HG03159 (cell line): ENCODE results near the gene KCNAB1.
"Not testable (repeated sequence)": the region's sequence is repeated elsewhere in the genome, so short reads cannot be mapped to it uniquely, and the experiment has no call there.

Experiments
- ATAC-seq: cut with Tn5 transposase; IDR thresholded peaks from one replicate; pipeline ENCODE4 v1.9.1; 2021; ENCODE audit warnings: mild to moderate bottlenecking, moderate library complexity; ENCODE audit not compliant: unreplicated experiment

KCNAB1 gene

DNA sequence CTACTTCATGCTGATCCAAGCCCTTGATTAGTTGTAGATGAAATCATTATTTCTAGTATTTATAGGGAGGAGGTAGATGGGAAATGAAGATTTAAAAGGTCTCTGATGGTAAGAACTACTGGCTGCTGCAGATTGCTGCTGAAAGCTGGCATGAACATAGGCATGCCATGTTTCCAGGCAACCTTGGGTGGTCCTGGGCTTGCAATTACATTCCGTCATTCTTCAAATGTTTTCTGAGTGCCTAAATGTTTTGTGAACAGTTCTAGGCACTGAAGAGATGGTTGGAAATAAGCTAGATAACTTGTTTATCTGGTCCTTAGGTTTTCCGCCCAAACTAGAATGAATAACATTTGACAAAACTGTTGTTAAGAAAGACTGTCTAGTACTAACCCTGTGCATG lies 95.8 kb downstream of the KCNAB1 start:
- ATAC-seq, result no peak

DNA sequence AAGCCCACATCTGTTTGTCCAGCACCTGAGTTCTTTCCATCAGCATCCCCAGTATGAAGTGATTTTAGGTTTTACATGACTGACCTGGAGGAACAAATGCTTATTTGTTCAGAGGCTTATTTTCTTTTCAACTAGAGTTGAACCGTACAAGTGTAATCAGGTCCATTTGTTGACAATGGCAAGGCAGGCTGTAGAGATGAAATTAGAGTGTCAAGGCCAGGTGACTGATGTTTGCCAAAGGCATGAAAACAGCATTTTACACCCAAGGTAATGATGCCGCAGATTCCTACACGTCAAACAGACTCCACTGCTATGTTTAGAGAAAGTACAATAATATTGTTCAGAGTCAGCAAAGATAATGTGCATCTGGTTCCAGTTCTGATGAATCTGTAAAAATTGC lies 96.5 kb downstream of the KCNAB1 start:
- ATAC-seq, result no peak

- no peak for ATAC-seq
Observed at GRCh38 chr3:156217674-156218352, 97.4 kb downstream of the KCNAB1 start.

DNA sequence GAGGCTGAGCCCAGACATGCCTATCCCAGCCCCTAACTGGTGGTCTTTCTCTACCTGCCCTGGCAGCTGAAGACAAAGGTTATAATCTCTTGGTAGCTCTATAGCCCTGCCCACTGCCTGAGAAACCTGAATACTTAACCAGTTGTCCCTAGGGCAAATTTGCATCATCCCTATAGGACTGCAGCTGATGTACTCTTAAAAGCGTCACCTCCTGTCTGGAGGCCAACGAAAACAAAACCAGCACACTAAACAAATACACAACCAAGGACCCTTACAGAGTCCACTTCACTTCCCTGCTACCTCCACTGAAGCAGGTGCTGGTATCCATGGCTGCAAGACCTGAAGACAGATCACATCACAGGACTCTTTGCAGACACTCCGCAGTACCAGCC lies 98.0 kb downstream of the KCNAB1 start:
- no peak for ATAC-seq

DNA sequence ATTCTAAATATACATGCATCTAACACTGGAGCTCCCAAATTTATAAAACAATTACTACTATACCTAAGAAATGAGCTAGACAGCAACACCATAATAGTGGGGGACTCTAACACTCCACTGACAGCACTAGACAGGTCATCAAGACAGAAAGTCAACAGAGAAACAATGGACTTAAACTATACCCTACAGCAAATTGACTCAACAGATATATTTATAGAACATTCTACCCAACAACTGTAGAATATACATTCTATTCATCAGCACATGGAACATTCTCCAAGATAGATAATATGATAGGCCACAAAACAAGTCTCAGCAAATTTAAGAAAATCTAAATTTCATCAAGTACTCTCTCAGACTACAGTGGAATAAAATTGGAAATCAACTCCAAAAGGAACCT lies 102.0 kb downstream of the KCNAB1 start:
- ATAC-seq, result not testable (repeated sequence)

DNA sequence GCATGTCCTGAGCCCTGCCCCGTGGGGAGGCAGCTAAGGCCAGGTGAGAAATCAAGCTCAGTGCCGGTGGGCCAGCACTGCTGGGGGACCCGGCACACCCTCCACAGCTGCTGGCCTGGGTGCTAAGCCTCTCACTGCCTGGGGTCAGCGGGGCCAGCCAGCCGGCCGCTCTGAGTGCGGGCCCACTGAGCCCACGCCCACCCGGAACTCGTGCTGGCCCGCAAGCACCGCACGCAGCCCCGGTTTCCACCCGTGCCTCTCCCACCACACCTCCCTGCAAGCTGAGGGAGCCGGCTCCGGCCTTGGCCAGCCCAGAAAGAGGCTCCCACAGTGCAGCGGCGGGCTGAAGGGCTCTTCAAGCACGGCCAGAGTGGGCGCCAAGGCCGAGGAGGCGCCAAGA lies 103.7 kb downstream of the KCNAB1 start:
- ATAC-seq, result not testable (repeated sequence)

DNA sequence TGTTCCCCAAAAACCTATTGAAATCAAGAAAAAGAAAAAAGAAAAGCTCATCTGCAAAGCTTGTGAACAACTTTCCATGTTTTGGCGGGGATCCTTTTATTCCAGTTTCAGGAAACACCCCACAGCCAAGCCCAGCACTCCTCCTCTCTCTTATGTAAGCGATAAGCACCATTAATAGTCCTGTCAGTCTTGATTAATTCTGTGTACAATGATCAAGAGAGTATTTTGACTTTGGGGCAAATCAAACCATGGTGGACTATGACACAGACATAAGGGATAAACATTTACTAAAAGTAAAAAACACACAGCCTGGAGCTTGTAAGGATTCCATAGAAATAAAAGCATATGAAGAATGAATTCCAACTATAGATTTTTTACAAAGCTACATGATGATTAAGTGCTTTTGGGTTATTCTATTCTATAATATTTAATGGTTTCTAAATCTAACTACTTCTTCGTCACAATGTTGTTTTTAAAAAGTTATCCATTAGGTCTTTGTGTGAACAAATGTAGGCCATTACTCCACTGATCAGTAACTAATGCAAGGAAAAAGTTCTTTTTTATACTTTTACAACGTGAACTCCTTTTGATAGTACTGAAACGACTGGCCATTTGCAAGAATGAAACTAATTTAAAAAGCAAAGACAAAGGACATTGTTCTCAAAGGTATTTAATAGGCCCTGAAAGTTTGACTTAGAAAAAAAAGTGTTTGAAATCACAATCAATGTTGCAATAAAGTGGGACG lies 106.5 kb downstream of the KCNAB1 start:
- no peak for ATAC-seq

DNA sequence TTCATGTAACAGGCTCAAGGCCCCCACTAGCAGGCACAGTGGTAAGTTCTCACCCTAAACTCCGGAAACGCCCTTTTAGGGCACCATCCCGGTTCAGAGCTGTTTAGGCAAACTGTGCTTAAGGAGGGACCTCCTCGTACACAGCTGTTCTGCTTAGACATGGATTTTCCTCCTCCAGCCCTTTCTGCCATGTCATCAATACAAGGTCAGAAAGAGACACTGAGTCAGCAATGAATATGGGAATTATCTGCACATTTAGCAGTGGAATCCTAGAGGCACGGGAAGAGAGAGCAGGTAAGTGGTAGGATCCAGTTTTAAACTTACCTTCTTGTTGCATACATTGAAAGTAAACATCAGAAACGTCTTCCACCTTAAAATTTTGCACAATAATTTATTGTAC lies 107.3 kb downstream of the KCNAB1 start:
- ATAC-seq, result no peak

DNA sequence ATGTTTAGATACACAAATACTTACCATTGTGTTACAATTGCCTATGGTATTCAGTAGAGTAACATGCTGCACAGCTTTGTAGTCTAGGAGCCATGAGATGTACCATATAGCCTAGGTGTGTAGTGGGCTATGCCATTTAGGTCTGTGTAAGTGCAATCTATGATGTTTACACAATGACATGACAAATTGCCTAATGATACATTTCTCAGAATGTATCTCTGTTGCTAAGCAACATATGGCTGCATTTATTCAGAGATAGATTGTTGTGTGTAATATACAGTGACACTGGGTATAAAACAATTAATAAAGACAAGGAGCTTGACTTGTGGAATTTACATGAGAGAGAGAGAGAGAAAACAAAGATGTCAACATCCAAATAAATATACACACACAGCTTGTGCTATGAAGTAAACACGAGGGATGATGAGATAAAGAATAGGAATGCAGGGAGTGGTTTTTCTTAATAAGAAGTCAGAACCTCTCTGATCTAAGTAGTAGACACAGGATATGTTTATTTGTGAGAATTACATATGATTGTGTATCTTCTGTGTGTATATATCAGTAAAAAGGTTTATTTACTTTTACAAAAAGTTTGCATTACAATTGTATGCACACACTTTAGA lies 110.0 kb downstream of the KCNAB1 start:
- ATAC-seq, result no peak

DNA sequence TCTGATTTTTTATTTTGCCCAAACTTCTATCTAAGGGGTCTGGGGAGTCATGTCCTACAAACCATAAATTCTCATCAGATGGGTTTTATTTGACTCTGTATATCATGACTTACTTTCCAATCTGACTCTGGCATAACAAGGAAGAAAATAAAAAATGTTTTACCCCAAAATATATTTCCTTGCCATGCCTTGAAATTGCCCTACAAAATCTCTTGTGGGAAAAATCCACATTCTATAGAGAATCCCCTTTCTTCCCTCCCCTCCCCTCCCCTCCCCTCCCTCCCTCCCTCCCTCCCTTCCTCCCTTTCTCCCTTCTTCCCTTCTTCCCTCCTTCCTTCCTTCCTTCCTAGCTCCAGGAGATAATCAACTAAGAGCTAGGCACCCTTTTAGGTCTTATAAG lies 110.8 kb downstream of the KCNAB1 start:
- ATAC-seq, result not testable (repeated sequence)

DNA sequence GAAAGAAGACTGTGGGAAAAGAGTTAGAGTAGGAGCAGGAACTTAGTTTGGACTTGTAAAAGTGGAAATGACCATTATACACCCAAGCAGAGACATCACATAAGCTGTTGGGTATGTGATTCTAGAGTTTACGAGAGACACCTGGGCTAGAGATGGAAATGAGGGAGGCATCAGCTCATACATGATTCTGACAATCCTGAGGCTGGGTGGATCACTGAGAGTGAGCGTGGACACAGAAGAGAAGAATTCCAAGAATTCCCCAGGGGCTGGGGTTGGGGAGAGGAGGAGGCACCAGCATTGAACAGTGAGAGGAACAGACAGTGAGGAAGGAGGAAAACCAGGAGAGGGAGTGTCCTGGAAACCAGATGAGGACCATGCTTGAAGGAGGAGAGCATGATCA lies 113.5 kb downstream of the KCNAB1 start:
- ATAC-seq, result no peak

- no peak for ATAC-seq
Observed at GRCh38 chr3:156236556-156237260, 116.3 kb downstream of the KCNAB1 start.

- no peak for ATAC-seq
Observed at GRCh38 chr3:156240642-156241041, 120.3 kb downstream of the KCNAB1 start.

GRCh38 chr3:156246961-156247725 lies 126.8 kb downstream of the KCNAB1 start:
- ATAC-seq, result no peak

GRCh38 chr3:156250550-156250949 lies 130.2 kb downstream of the KCNAB1 start:
- no peak for ATAC-seq

DNA sequence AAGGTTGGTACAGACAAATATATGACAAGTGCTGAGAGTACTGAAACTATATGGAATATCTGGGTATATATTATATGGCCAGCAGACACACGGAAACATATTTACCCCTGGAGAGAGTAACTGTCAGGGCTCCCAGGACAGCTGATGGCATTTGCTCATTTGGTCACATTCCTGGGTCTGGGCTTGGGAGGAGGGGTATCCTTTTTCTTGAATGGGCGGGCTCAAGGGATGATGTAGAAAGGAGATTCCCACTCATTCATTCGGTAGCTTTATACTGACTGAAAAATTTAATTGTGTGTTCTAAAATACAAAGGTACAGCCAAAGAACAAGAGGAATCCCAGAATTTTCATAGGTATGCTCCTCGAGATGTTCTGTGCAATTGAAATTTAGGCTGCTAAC lies 131.0 kb downstream of the KCNAB1 start:
- no peak for ATAC-seq

DNA sequence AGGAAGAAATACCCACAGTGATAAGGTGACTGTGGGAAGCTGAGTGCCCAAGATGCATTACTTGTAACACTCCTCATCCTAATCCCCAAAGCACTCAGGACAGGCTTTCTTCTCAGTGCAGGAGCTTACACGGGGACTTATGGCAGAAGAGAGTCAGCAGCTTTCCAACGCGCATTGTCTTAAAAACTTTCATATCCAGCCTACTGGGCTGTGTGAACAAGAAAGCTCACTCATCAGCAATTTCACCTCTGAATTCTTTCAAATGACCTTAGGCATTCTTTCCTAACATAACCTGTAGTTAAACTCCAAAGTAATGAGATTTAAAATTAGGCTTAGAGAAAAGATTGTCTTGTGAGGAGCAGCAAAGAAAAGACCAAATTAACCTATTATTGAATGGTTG lies 132.3 kb downstream of the KCNAB1 start:
- no peak for ATAC-seq

DNA sequence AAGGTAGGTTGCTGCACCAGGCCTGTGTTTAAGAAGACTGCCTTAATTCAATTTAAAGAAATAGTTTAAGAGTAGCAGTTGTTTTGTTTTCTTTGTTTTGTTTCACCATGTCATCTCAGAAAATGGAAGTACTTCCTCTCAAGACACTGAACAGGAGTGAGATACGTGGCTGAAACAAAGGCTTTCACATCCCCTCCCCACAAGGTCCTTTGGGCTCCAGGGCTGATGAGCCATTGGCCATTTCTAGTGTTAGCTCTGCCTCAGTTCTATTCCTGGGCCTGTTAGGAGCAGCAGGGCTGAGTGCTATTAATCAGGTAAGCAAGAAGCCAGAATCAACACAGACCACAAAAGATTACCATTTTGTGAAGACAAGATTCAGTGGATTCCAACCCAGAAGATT lies 132.8 kb downstream of the KCNAB1 start:
- ATAC-seq, result peak; percentile 78

DNA sequence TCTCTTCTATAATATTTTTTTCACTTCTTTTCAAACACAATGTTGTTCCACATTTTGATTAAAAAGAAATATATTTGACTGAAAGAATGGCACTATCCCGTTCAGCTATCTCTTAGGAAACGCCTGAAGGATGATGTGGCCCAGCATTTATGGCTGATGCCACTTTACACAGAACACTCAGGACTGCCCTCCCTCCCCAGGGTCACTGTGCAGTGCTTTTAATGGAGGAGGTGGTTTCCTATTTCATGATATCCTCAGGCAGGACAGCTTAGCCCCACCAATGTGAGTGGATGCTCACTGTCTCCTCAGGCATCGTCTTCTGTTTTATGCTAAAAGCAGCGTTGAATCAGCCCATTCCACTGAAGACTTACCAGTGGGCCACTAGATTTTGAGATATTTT lies 135.9 kb downstream of the KCNAB1 start:
- ATAC-seq, result no peak

GRCh38 chr3:156256945-156257344 lies 136.6 kb downstream of the KCNAB1 start:
- ATAC-seq, result no peak

GRCh38 chr3:156258301-156258700 lies 137.9 kb downstream of the KCNAB1 start:
- ATAC-seq, result no peak
